Tibial nerve (tissue), 4 donors: ENCODE measurements around the gene SLC35A2. TPM values are rescaled to one million over a fixed set of nuclear protein-coding genes. Genes with fewer than 3 reads are reported as not detected.

ENCODE experiments used
- DNase-seq, 2 donors: peaks; one replicate each; pipeline ENCODE4 v3.0.0-alpha.2; 2019; ENCODE audit warnings: low spot score in 2 of 2
- H3K27ac ChIP-seq, 4 donors: fragments of 200-600 bp; sonication (generic) in 3 of 4; one replicate each; pipeline ENCODE4 v1.5.1; 2017 to 2019; ENCODE audit warnings: mild to moderate bottlenecking in 1 of 4
- H3K27me3 ChIP-seq, 2 donors: fragments of 200-600 bp; sonication (generic) in 1 of 2; one replicate each; pipeline versions ENCODE4 v1.5.1 to v1.6.0; 2017 to 2019
- H3K36me3 ChIP-seq, 3 donors: fragments of 200-600 bp; sonication (generic); one replicate each; pipeline ENCODE4 v1.5.1; 2018 to 2019
- H3K4me1 ChIP-seq, 4 donors: fragments of 200-600 bp; sonication (generic) in 3 of 4; one replicate each; pipeline ENCODE4 v1.5.1; 2017 to 2019
- H3K4me3 ChIP-seq, 4 donors: fragments of 200-600 bp; sonication (generic) in 3 of 4; one replicate each; pipeline ENCODE4 v1.5.1; 2017 to 2019; ENCODE audit warnings: mild to moderate bottlenecking in 1 of 4, moderate library complexity in 1 of 4
- H3K9me3 ChIP-seq, 4 donors: fragments of 200-600 bp; sonication (generic) in 3 of 4; one replicate each; pipeline ENCODE4 v1.5.1; 2017 to 2019
- EP300 ChIP-seq, 2 donors: sonication (generic); formaldehyde crosslinking; IDR thresholded peaks; one replicate each; pipeline ENCODE4 v1.6.1; 2017; ENCODE audit warnings: antibody characterized with exemption in 2 of 2, mild to moderate bottlenecking in 1 of 2
- POLR2A ChIP-seq, 2 donors: fragments of 450-650 bp; IDR thresholded peaks; one replicate each; pipeline ENCODE4 v1.6.1; 2017; ENCODE audit warnings: antibody characterized with exemption in 2 of 2, mild to moderate bottlenecking in 2 of 2, moderate library complexity in 2 of 2
- WGBS, 2 donors: methylation state at CpG; one replicate each; pipeline ENCODE4 v1.1.5; 2018; 5-methylcytosine and 5-hydroxymethylcytosine counted together
- total RNA-seq, 4 donors: library from RNA; depleted of rRNA; stranded (reverse); fragments of >200 nt; gene quantifications; one replicate each; pipeline ENCODE4 v1.1.0, GENCODE V29; 2016
- TF ChIP-seq, protein P1 (sequence below), 5 experiments: fragments of 200-600 bp in 3 of 5; fragments of 450-650 bp in 2 of 5; sonication (generic) in 3 of 5; IDR thresholded peaks; one replicate each; pipeline ENCODE4 v1.5.1; 2016 to 2019; ENCODE audit warnings: antibody characterized with exemption in 5 of 5, mild to moderate bottlenecking in 3 of 5, moderate library complexity in 2 of 5

Gene SLC35A2
- total RNA-seq, 4 donors from 2014 or later, result 17.0 to 35.5 (median 17.1) TPM

DNA sequence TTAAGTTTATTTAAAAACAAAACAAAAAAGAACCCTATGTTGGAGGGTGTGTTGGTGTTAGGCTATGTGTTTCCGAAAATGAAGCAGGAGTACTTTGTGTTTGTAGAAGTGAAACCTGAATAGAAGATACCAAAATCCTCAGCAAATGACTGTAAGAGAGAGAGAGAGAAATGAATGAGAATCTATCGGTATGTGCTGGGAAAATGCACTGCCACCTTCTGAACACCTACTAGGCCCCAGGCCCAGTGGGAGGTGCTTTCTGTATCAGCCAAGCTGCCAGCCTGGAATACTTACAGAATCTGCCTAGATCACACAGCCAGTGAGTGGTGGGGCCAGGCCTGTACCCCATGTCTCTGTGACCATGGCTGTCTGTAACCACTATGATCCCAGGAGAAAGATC is 22.3 kb upstream of the SLC35A2 start:
- Histone ChIP-seq H3K4me1 (peaks cover 0 to 15% (median 0%) of the 10 kb centered on the region in 4 donors), H3K9me3 (no peaks in the 10 kb centered on the region), H3K36me3 (peaks cover 0 to 45% (median 0%) of the 10 kb centered on the region in 3 donors), H3K27ac (no peak overlapping the region), H3K27me3 (no peaks in the 10 kb centered on the region), H3K4me3 (no peak overlapping the region)
- DNase-seq, result no peak
- 91 to 92% methylated on average over 2 of the region's 2 CpGs for WGBS, 2 donors
- TF ChIP-seq, protein P1, sequence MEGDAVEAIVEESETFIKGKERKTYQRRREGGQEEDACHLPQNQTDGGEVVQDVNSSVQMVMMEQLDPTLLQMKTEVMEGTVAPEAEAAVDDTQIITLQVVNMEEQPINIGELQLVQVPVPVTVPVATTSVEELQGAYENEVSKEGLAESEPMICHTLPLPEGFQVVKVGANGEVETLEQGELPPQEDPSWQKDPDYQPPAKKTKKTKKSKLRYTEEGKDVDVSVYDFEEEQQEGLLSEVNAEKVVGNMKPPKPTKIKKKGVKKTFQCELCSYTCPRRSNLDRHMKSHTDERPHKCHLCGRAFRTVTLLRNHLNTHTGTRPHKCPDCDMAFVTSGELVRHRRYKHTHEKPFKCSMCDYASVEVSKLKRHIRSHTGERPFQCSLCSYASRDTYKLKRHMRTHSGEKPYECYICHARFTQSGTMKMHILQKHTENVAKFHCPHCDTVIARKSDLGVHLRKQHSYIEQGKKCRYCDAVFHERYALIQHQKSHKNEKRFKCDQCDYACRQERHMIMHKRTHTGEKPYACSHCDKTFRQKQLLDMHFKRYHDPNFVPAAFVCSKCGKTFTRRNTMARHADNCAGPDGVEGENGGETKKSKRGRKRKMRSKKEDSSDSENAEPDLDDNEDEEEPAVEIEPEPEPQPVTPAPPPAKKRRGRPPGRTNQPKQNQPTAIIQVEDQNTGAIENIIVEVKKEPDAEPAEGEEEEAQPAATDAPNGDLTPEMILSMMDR (IDR thresholded peaks at IDR 0.05), result no peak
- TF ChIP-seq POLR2A (IDR thresholded peaks at IDR 0.05) (no peak), EP300 (IDR thresholded peaks at IDR 0.05) (no peak)

DNA sequence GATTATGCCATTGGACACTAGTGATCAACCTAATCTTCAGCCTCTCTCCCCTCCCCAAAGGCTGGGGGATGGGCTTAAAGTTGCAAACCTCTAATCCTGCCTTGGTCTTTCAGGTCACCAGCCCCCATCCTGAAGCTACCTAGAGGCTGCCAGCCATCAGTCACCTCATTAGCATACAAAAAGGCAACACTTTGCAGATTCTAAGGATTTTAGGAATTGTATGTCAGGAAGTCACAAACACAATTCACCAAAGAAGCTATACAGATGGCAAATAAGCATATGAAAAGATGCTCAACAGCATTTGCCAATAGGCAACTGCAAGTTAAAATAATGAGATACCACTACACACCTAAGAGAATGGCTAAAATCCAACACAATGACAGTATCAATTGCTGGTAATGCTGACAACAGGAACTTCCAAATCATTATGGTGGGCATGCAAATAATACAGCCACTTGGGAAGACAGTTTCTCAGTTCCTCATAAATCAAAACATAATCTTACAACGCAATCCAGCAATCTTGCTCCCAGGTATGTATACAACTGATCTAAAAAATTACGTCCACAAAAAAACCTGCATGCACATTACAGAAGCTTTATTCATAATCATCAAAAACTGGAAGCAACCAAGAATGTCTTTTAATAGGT is 16.4 kb upstream of the SLC35A2 start:
- Histone ChIP-seq H3K27ac (no peak overlapping the region), H3K27me3 (no peaks in the 10 kb centered on the region), H3K9me3 (no peaks in the 10 kb centered on the region), H3K36me3 (peaks cover 0 to 47% (median 0%) of the 10 kb centered on the region in 3 donors), H3K4me1 (no peaks in the 10 kb centered on the region), H3K4me3 (no peak overlapping the region)
- WGBS, 2 donors, result 63 to 75% methylated on average over 2 of the region's 2 CpGs
- TF ChIP-seq POLR2A (IDR thresholded peaks at IDR 0.05), result no peak
- TF ChIP-seq, protein P1 (IDR thresholded peaks at IDR 0.05), result no peak
- TF ChIP-seq EP300 (IDR thresholded peaks at IDR 0.05), result no peak
- DNase-seq, result no peak

DNA sequence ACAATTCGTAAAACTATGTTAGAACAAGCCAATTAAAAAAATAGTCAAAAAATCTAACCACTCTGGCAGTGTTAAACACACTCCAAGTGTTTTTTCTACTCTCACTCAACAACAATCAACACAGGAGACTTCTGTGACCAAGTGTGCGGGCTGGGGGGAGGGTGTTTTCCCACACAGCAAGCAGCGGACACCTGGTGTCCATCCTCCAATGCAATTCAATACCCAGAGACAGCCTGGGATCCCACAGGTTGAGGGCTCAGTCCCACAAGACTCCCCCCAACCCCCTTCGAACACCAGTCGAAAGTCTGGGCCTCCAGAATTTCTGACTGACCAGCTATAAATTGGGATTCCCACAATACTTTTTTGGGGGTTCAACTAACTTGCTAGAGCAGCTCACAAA is 15.7 kb upstream of the SLC35A2 start:
- 58 to 80% methylated on average over 5 of the region's 5 CpGs for WGBS, 2 donors

DNA sequence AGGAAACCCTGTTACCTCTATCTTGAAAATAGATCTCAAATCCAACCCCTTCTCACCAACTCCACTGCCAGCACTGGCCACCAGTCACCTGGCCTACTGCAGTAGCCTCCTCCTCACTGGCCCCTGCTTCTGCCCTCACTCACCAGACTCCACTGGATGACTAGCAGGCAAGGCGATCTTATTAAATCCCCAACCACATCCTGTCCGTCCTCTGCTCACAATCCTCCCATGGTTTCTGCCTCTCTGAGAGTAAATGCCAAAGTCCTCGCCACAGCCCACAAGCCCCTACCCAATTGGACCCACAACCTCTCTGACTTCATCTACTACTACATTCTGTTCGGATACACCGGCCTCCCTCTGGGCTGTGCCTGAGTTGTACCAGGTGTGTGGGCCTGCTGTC is 12.8 kb upstream of the SLC35A2 start:
- WGBS, 2 donors, result 75 to 77% methylated on average over 5 of the region's 5 CpGs
- Histone ChIP-seq H3K4me1 (peaks cover 0 to 11% (median 2%) of the 10 kb centered on the region in 4 donors), H3K27ac (no peak overlapping the region), H3K36me3 (peaks cover 0 to 37% (median 0%) of the 10 kb centered on the region in 3 donors), H3K4me3 (no peak overlapping the region), H3K9me3 (no peaks in the 10 kb centered on the region), H3K27me3 (no peaks in the 10 kb centered on the region)
- TF ChIP-seq, protein P1 (IDR thresholded peaks at IDR 0.05), result no peak
- TF ChIP-seq POLR2A (IDR thresholded peaks at IDR 0.05), result no peak
- TF ChIP-seq EP300 (IDR thresholded peaks at IDR 0.05), result no peak
- no peak for DNase-seq

More for the DNA sequence above, 15.7 kb upstream of the SLC35A2 start:
- no peak for DNase-seq
- H3K4me1 ChIP-seq, result no peaks in the 10 kb centered on the region
- peaks cover 0 to 47% (median 0%) of the 10 kb centered on the region in 3 donors for H3K36me3 ChIP-seq
- H3K27ac ChIP-seq, result no peak overlapping the region
- H3K4me3 ChIP-seq, result no peak overlapping the region
- H3K9me3 ChIP-seq, result no peaks in the 10 kb centered on the region
- TF ChIP-seq POLR2A (IDR thresholded peaks at IDR 0.05), result no peak
- no peak for TF ChIP-seq EP300 (IDR thresholded peaks at IDR 0.05)
- TF ChIP-seq, protein P1 (IDR thresholded peaks at IDR 0.05), result no peak
- no peaks in the 10 kb centered on the region for H3K27me3 ChIP-seq

DNA sequence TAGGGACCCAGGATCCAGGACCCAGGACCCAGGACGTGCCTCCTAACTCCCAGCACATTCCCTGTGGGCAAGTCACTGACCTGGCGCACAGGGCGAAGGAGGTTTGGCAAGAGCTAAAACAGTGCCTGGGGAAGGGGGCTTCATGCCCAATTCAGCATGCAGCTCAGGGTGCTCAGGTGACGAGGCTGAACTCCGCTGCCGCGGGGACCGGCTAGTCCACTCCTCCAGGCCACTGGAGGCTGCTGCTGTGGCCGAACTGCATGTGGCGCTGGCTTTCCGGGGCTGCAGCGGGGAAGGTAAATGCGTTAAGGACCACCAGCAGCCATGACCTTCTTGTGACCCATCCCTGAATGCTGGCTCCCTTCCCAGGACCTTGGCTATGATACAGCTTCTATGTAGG is 12.3 kb upstream of the SLC35A2 start:
- DNase-seq, result no peak
- Histone ChIP-seq H3K27me3 (no peaks in the 10 kb centered on the region), H3K4me1 (peaks cover 0 to 11% (median 2%) of the 10 kb centered on the region in 4 donors), H3K4me3 (no peak overlapping the region), H3K36me3 (peaks cover 0 to 37% (median 0%) of the 10 kb centered on the region in 3 donors), H3K9me3 (no peaks in the 10 kb centered on the region), H3K27ac (no peak overlapping the region)
- WGBS, 2 donors, result 82 to 90% methylated on average over 7 to 13 of the region's 13 CpGs
- TF ChIP-seq POLR2A (IDR thresholded peaks at IDR 0.05) (no peak), EP300 (IDR thresholded peaks at IDR 0.05) (no peak)
- TF ChIP-seq, protein P1 (IDR thresholded peaks at IDR 0.05), result no peak
